GM19239 (cell line): ENCODE measurements around the gene MSS51.
"Not testable (repeated sequence)": the region's sequence is repeated elsewhere in the genome, so short reads cannot be mapped to it uniquely, and the experiment has no call there.

ENCODE experiments used
- DNase-seq: peaks from one replicate; pipeline ENCODE4 v3.0.0; 2011; ENCODE audit warnings: low spot score; ENCODE audit not compliant: insufficient read length
- FAIRE-seq: peaks from 2 replicates; lab custom pipeline; 2011; peaks lifted over from hg19 to GRCh38; lab: Jason Lieb, UNC

The MSS51 gene

GRCh38 chr10:73416571-73416970, 16.8 kb downstream of the MSS51 start:
- FAIRE-seq = no peak

GRCh38 chr10:73414230-73414945, 19.0 kb downstream of the MSS51 start:
- FAIRE-seq (no peak), DNase-seq (no peak)

More at GRCh38 chr10:73416571-73416970, 16.8 kb downstream of the MSS51 start:
- no peak for DNase-seq

GRCh38 chr10:73413528-73414229, 19.7 kb downstream of the MSS51 start, which contains the start of gene ANXA7:
Gene ANXA7, minus strand, starts transcription at chr10:73414058. Its CDS starts 13,202 bp downstream, at chr10:73400856.
- FAIRE-seq = peak; percentile 58

GRCh38 chr10:73413108-73413527, 20.2 kb downstream of the MSS51 start:
- FAIRE-seq = peak; percentile 72
- peak; percentile 23 for DNase-seq

More at GRCh38 chr10:73413528-73414229, 19.7 kb downstream of the MSS51 start, which contains the start of gene ANXA7:
- DNase-seq = peak; percentile 92

DNA sequence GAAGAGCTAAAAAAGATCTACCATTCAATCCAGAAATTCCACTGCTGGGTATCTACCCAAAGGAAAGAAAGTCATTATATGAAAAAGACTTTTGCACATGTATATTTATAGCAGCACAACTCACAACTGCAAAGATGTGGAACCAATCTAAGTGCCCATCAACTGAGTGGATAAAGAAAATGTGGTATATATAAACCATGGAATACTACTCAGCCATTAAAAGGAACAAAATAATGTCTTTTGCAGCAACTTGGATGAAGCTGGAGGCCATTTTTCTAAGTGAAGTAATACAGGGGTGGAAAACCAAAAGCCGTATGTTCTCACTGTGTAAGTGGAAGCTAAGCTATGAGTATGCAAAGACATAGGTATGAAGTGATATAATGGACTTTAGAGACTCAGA, 22.5 kb downstream of the MSS51 start:
- no peak for DNase-seq
- FAIRE-seq = no peak

DNA sequence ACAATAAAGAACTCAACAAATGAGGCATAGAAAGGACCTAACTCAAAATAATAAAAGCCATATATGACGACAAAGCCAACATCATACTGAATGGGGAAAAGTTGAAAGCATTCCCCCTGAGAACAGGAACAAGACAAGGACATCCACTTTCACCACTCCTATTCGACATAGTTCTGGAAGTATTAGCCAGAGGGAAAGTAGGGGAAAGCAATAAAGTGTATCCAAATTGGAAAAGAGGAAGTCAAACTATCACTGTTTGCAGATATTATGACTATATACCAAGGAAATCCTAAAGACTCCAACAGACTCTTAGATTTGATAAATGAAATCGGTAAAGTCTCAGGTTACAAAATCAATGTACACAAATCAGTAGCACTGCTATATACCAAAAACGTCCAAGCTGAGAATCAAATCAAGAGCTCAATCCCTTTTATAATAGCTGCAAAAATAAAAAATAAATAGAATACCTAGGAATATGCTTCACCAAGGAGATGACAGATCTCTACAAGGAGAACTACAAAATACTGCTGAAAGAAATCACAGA, 24.3 kb downstream of the MSS51 start:
- FAIRE-seq (no peak), DNase-seq (no peak)

DNA sequence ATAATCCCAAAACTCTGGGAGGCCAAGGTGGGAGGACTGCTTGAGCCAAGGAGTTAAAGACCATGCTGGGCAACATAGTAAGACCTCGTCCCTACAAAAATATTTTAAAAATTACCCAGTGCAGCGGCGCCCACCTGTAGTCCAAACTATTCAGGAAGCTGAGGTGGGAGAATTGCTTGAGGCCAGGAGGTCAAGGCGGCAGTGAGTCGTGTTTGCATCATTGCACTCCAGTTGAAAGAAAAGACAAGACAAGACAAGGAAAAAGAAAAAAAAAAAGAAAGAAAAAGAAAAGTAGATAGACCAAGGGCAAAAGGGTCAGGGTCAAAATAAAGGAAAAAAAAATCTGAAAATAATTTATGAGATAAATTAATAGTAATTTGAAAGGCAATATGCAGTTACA, 25.3 kb downstream of the MSS51 start:
- no peak for DNase-seq
- FAIRE-seq = no peak

DNA sequence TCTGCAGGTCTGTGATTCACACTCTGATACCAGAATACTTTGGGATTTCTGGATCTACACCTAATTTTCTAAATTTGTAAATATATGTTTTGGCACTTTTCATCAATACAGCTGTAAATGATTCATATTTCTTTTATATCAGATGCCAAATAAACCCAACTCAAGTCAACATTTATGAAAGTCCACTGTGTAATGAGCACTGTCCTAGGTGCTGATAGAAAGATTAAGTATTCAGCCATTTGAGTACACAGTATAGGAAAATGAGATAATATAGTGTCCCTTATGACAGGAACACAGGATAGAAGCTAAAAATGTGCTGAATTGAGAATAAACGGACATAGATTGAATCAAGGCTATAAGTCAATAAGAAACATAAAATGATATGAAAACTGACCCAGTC, 25.9 kb downstream of the MSS51 start:
- FAIRE-seq (no peak), DNase-seq (no peak)

DNA sequence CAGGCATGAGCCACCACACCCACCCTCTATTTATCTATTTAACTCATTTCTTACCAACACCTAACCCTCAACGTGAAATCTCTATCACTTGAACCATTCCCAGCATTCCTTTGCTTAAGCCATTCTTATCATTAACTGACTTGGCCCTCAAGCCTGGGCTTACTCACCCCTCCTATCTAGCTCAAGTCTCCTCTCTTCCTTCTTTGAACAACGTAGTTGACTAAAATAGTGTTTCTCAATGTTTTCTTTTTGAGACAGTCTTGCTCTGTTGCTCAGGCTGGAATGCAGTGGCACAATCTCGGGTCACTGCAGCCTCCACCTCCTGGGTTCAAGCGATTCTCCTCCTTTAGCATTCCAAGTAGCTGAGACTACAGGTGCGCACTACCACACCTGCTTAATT, 26.5 kb downstream of the MSS51 start:
- FAIRE-seq = no peak
- DNase-seq = no peak

DNA sequence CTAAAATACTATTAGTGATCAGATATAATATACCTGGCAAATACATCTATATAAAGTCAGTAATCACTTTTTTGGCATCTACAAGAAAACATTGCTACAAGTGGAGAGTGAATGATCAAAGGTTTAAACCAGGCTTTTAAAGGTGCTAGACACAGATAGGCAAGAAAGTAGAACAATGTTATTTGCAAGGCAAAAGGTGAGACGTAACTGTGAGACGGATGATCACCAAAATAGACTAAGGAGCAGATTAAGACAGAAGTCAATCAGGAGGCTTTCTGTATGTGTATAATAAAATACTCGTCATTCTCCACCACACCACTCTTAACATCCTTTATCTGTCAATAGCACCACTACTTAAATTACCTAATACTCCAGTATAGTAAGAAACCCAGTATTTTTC, 27.8 kb downstream of the MSS51 start:
- DNase-seq (no peak), FAIRE-seq (no peak)

DNA sequence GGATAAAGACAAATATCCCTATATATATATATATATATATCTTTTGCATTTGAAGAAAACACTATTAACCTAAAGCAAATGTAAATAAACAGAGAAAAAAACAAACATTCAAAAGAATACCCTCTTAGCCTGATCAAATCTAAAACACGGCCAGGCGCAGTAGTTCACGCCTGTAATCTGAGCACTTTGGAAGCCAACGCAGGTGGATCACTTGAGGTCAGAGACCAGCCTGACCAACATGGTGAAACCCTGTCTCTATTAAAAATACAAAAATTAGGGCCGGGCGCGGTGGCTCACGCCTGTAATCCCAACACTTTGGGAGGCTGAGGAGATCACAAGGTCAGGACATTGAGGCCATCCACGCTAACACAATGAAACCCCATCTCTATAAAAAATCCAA, 28.7 kb downstream of the MSS51 start:
- FAIRE-seq = no peak
- DNase-seq = no peak

- FAIRE-seq (no peak), DNase-seq (no peak)
Observed at GRCh38 chr10:73401636-73402035, 31.7 kb downstream of the MSS51 start.

DNA sequence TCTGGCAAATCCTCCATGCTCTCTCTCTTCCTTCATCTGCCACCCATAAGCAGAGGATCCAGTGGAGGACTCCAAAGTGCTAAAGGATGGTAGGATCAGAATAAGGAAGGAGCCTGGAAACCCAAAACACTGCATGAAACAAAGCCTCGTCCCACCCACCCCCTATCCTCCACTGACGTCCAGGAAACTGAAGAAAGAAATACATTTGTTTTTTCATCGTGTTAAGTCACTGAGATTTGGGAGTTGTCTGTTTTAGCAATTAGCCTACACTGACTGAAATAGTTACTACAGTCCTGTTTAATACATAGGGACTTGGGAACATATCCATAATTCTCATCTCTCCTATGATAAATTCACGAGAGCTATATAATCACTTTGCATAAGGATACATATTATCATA, 34.3 kb downstream of the MSS51 start:
- no peak for DNase-seq
- no peak for FAIRE-seq

- no peak for FAIRE-seq
- DNase-seq = no peak
Observed at GRCh38 chr10:73398024-73398423, 35.3 kb downstream of the MSS51 start.

DNA sequence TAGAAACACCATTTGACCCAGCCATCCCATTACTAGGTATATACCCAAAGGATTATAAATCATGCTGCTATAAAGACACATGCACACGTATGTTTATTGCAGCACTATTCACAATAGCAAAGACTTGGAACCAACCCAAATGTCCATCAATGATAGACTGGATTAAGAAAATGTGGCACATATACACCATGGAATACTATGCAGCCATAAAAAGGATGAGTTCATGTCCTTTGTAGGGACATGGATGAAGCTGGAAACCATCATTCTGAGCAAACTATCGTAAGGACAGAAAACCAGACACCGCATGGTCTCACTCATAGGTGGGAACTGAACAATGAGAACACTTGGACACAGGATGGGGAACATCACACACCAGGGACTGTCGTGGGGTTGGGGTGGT, 39.0 kb downstream of the MSS51 start:
- not testable (repeated sequence) for DNase-seq, FAIRE-seq

GRCh38 chr10:73388228-73388627, 45.1 kb downstream of the MSS51 start:
- DNase-seq = no peak
- FAIRE-seq = no peak

GRCh38 chr10:73386583-73386982, 46.8 kb downstream of the MSS51 start:
- DNase-seq (no peak), FAIRE-seq (no peak)

DNA sequence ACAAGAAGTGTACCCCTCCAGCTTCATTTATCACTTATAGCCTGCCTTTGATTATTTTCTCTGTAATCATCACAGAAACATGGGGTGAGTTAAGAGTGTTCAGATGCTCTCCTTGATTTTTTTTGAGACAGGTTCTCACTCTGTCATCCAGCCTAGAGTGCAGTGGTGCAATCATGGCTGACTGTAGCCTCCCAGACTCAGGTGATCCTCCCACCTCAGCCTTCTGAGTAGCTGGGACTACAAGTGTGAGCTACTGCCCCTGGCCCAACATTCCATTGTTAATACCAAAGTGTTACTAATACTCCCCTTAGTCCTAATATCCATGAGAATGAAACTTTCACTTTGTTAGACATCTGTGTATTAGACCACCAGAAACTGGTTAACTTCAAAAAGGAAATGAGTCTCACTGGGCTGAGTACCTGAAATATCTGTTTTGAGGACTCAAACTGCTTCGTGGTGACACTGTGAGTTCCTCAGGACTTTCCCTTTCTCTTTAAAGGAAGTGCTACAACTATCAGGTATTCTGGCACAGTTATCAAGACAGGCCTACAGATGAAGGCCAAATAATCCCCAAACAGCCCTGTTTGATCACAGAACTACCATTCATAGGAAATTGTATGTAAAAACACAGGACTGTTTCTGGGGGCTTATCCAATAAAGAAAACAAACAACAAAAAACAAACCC, 54.2 kb downstream of the MSS51 start:
- no peak for DNase-seq
- peak; percentile 82 for FAIRE-seq

DNA sequence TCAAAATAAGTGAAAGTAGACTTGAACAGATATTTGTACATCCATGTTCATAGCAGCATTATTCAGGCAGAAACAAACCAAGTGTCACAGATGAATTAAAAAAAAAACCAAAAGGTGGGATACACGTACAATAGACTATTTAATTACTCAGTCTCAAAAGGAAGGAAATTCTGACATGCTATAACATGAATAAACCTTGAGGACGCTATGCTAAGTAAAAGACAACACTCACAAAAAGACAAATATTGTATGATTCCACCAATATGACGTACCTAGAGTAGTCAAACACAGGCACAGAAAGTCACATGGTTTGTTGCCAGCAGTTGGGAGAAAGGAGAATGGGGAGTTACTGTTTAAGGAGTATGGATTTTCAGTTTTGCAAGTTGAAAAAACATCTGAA, 56.7 kb downstream of the MSS51 start:
- no peak for DNase-seq
- FAIRE-seq = no peak
